WERI-Rb-1 (cell line): ENCODE data around the gene KIRREL3.

ENCODE experiments used
- DNase-seq: peaks from one replicate; pipeline ENCODE4 v3.0.0-alpha.2; 2020
- H3K27ac ChIP-seq: fragments of 250-450 bp; sonication (Bioruptor Pico); 2 replicates; pipeline ENCODE4 v1.5.1; 2020; ENCODE audit warnings: mild to moderate bottlenecking, moderate library complexity
- H3K27me3 ChIP-seq: fragments of 250-450 bp; sonication (Bioruptor Pico); 2 replicates; pipeline ENCODE4 v1.5.1; 2021; ENCODE audit warnings: mild to moderate bottlenecking, low read depth, moderate library complexity; ENCODE audit not compliant: insufficient read depth, severe bottlenecking
- H3K36me3 ChIP-seq: fragments of 250-450 bp; sonication (Bioruptor Pico); 2 replicates; pipeline ENCODE4 v1.5.1; 2020; ENCODE audit warnings: mild to moderate bottlenecking, moderate library complexity
- H3K4me3 ChIP-seq: 2 replicates; pipeline ENCODE4 v1.5.1; 2011; ENCODE audit warnings: low read depth, mild to moderate bottlenecking, control low read depth, low read length
- H3K9me3 ChIP-seq: fragments of 250-450 bp; sonication (Bioruptor Pico); 2 replicates; pipeline ENCODE4 v1.5.1; 2021; ENCODE audit warnings: mild to moderate bottlenecking, moderate library complexity; ENCODE audit not compliant: severe bottlenecking
- TF ChIP-seq, protein P1 (sequence below): IDR thresholded peaks from 2 replicates; pipeline ENCODE4 v1.5.1; 2011; ENCODE audit warnings: low read depth, mild to moderate bottlenecking, control low read depth, inconsistent platforms, low read length

The KIRREL3 gene

DNA sequence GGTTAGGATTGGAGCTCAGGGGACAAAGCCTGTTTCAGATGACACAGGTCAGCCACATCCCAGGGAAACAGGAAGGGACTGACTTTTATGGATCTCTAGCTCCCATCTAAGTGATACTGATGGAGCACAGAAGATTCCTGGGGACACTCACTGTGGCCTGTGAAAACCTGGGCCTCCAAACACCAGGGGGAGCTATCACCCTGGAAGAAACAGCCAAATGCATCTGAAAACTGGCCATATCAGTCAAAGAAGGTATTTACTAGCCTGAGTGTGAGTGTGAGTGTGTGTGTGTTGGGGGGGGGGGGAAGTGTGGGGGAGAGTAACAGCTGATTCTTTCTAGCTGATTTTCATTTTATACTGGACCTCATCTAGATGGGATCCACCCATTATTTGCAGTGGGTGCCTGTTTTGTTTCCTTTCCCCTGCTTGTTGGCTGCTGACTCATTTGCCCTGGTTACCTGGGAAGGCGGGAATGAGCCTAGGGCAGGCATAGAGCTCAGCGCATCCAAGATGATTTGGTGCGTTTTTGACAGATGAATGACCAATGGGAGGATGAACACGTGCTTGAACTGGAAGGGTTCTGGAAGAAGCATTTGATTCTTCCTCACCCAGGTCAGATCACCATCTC lies 284.0 kb downstream of the KIRREL3 start:
- Histone ChIP-seq H3K4me3 (no peak overlapping the region), H3K36me3 (no peaks in the 10 kb centered on the region), H3K27me3 (no peaks in the 10 kb centered on the region), H3K27ac (no peak overlapping the region), H3K9me3 (no peaks in the 10 kb centered on the region)
- DNase-seq = peak; percentile 67
- TF ChIP-seq, protein P1, sequence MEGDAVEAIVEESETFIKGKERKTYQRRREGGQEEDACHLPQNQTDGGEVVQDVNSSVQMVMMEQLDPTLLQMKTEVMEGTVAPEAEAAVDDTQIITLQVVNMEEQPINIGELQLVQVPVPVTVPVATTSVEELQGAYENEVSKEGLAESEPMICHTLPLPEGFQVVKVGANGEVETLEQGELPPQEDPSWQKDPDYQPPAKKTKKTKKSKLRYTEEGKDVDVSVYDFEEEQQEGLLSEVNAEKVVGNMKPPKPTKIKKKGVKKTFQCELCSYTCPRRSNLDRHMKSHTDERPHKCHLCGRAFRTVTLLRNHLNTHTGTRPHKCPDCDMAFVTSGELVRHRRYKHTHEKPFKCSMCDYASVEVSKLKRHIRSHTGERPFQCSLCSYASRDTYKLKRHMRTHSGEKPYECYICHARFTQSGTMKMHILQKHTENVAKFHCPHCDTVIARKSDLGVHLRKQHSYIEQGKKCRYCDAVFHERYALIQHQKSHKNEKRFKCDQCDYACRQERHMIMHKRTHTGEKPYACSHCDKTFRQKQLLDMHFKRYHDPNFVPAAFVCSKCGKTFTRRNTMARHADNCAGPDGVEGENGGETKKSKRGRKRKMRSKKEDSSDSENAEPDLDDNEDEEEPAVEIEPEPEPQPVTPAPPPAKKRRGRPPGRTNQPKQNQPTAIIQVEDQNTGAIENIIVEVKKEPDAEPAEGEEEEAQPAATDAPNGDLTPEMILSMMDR = peak; percentile 84

DNA sequence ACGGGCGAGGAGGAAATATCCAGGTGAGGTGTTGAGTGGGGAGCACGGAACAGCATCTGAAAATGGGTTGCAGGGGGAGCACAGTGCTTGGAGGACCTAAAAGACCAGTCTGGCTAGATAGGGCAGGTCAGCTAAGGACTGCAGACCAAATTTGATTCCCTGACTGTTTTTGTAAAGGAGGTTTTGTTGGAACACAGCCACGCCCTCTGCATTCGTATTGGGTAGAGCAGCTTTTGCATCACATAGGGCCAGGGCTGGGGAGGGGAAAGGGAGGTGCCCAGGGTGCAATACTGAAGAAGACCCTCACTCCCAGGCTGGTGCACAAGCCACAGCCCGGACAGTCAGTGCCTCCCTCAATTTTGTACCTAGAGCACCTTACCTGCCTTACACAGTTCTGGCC lies 286.8 kb downstream of the KIRREL3 start:
- Histone ChIP-seq H3K9me3 (no peaks in the 10 kb centered on the region), H3K4me3 (no peak overlapping the region), H3K27me3 (no peaks in the 10 kb centered on the region), H3K36me3 (no peaks in the 10 kb centered on the region), H3K27ac (no peak overlapping the region)
- TF ChIP-seq, protein P1 = no peak
- no peak for DNase-seq

DNA sequence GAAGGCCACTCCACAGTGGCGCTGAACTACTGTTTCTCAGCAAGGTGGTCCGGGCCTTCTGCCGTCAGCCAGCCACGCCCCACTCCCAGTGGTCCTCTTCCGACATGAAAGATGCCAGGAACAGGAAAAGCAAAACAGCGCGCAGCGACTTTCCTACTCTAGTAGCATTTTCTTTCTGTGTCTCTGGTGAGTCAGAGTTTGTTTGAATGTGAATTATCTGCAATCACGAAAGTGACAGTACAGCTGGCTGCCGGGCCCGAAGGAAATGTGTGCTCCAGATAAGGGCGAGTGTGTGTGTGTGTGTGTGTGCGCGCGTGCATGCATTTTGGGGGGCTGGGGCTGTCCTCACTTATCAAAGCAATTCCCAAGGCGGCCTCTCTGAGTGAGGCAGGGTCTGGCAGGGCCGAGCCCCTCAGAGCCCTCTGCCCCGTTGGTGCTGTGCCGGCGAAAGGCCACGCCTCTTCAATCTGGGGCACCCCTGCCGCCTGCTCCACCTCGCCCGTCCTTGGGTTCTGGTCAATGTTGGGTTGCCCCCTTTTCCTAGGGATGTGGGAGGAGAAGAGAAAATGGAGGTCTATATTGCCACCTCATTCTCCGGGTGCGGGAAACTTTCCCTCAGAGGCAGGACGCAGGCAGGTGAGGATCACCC lies 288.5 kb downstream of the KIRREL3 start:
- H3K27me3 ChIP-seq = no peaks in the 10 kb centered on the region
- TF ChIP-seq, protein P1 = no peak
- H3K9me3 ChIP-seq = no peaks in the 10 kb centered on the region
- no peaks in the 10 kb centered on the region for H3K36me3 ChIP-seq
- H3K4me3 ChIP-seq = no peak overlapping the region
- no peak overlapping the region for H3K27ac ChIP-seq
- DNase-seq = no peak

DNA sequence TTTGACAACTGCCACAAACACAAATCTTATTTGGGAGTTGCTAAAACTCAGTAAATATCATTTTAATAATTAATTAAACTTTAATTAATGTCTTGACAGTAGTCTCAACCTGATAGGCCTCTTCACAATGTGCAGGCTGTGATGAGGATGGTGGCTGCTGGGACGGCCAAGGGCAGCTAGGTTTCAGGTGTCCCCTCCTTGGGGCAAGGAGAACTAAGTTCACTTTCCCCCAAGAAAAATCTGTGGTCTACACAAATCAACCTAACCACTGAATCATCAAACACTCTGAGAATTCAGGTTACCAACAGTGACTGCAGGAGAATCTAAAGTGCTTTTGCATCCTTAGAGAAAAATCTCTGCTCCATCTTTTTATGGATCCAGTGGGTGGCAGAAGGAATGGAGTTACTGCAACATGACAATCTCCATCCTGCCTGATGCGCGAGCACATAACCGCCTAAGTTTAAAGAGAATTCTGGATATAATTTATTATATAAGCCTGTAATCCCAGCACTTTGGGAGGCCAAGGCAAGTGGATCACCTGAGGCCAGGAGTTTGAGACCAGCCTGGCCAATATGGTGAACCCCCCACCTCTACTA lies 289.7 kb downstream of the KIRREL3 start:
- Histone ChIP-seq H3K9me3 (no peaks in the 10 kb centered on the region), H3K27ac (no peak overlapping the region), H3K4me3 (no peak overlapping the region), H3K36me3 (no peaks in the 10 kb centered on the region), H3K27me3 (no peaks in the 10 kb centered on the region)
- TF ChIP-seq, protein P1 = no peak
- no peak for DNase-seq

DNA sequence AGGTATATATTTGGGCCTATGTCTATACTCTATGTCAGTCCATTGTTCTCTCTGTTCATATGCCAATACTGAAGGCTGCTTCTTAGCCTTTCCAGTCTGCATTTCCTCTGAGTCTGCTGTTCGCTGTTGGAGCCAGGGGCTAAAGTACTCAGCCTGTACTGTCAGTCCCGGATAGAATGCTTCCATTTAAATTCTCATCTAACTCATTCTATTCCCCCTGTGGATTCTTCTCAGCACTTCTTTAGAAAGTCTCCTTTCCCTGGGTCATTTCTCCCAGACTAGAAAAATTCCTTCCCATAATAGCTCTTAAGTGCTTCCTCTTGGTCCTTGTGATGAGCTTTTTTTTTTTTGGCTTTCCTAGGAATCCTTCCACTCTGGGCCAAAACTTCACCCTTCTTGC lies 293.1 kb downstream of the KIRREL3 start:
- Histone ChIP-seq H3K36me3 (no peaks in the 10 kb centered on the region), H3K27me3 (no peaks in the 10 kb centered on the region), H3K4me3 (no peak overlapping the region), H3K27ac (no peak overlapping the region), H3K9me3 (no peaks in the 10 kb centered on the region)
- TF ChIP-seq, protein P1 = no peak
- no peak for DNase-seq
